Brain pericyte (primary cell): ENCODE measurements around the gene RABL6.
A peak's percentile ranks its signal among the peaks of the same experiment; 100 is the strongest.
"Not testable (repeated sequence)": the region's sequence is repeated elsewhere in the genome, so short reads cannot be mapped to it uniquely, and the experiment has no call there.

Source experiments
- DNase-seq: peaks from one replicate; pipeline ENCODE4 v3.0.0-alpha.2; 2012; ENCODE audit warnings: low read depth, low spot score

The RABL6 gene

GRCh38 chr9:136881691-136882108 is 74.0 kb downstream of the RABL6 start:
- no peak for DNase-seq

GRCh38 chr9:136882109-136882946 is 74.6 kb downstream of the RABL6 start:
- no peak for DNase-seq

- not testable (repeated sequence) for DNase-seq
Observed at GRCh38 chr9:136882947-136883283, 75.2 kb downstream of the RABL6 start.

- DNase-seq: not testable (repeated sequence)
Observed at GRCh38 chr9:136883670-136884069, 75.9 kb downstream of the RABL6 start.

- DNase-seq: peak; percentile 100
Observed at GRCh38 chr9:136885950-136886578, 78.3 kb downstream of the RABL6 start, which contains the start of gene TRAF2. TRAF2 (plus strand) TSS chr9:136886516; CDS start chr9:136898741, 12,225 bp downstream.

- no peak for DNase-seq
Observed at GRCh38 chr9:136886610-136887597, 79.2 kb downstream of the RABL6 start.

GRCh38 chr9:136888454-136888853 is 80.7 kb downstream of the RABL6 start:
- DNase-seq: no peak

GRCh38 chr9:136889858-136890257 is 82.1 kb downstream of the RABL6 start:
- no peak for DNase-seq

- no peak for DNase-seq
Observed at GRCh38 chr9:136890661-136891060, 82.9 kb downstream of the RABL6 start.
